HepG2 (cell line): ENCODE measurements around the gene CIDEA. TPM values are rescaled to one million over a fixed set of nuclear protein-coding genes. Genes with fewer than 3 reads are reported as not detected.

ENCODE experiments used
- ETV6 ChIP-seq: sonication (generic); formaldehyde crosslinking; conservative IDR thresholded peaks from 2 replicates; pipeline ENCODE4 v1.4.0; 2020; ENCODE audit warnings: missing genetic modification reagents
- MEIS1 ChIP-seq: sonication (generic); formaldehyde crosslinking; IDR thresholded peaks from 2 replicates; pipeline ENCODE4 v1.9.0; 2021; ENCODE audit warnings: mild to moderate bottlenecking, missing genetic modification reagents, moderate library complexity, borderline replicate concordance
- NBN ChIP-seq: fragments of 450-650 bp; conservative IDR thresholded peaks from 2 replicates; pipeline ENCODE4 v1.6.1; 2017
- POGZ ChIP-seq: sonication (generic); formaldehyde crosslinking; IDR thresholded peaks from 2 replicates; pipeline ENCODE4 v1.4.0; 2020; ENCODE audit warnings: mild to moderate bottlenecking, missing genetic modification reagents
- polyA plus RNA-seq, 8 experiments: library from polyadenylated mRNA; depleted of rRNA in 3 of 8; stranded (reverse) in 7 of 8; unstranded in 1 of 8; fragments of >200 nt; fragmentation: Illumina TruSeq in 4 of 8; extraction: Trizol in 4 of 8; gene quantifications; 2 replicates each; pipeline versions ENCODE4 v1.2.1 to v1.2.3, GENCODE V29; 2011 to 2016; ENCODE audit warnings: low read depth in 4 of 8, missing spikeins in 1 of 8, mixed read lengths in 1 of 8; ENCODE audit not compliant: insufficient read depth in 1 of 8
- total RNA-seq, 5 experiments: library from RNA; depleted of rRNA; stranded (reverse); fragments of >200 nt; fragmentation: Illumina TruSeq; extraction: Trizol; gene quantifications; 2 replicates each; pipeline ENCODE4 v1.2.3, GENCODE V29; 2016; ENCODE audit warnings: low read depth in 1 of 5
- TF ChIP-seq, protein P1 (sequence below): sonication (generic); formaldehyde crosslinking; IDR thresholded peaks from 2 replicates; pipeline ENCODE4 v1.4.0; 2020; ENCODE audit warnings: missing genetic modification reagents, borderline replicate concordance
- TF ChIP-seq, protein P2 (sequence below): sonication (generic); formaldehyde crosslinking; IDR thresholded peaks from 2 replicates; pipeline ENCODE4 v1.5.1; 2020; ENCODE audit warnings: mild to moderate bottlenecking, missing genetic modification reagents, moderate library complexity
- TF ChIP-seq, protein P3 (sequence below): sonication (generic); formaldehyde crosslinking; IDR thresholded peaks from 2 replicates; pipeline ENCODE4 v1.4.0; 2020; ENCODE audit warnings: missing genetic modification reagents, borderline replicate concordance
- TF ChIP-seq, protein P4 (sequence below): sonication (generic); formaldehyde crosslinking; IDR thresholded peaks from 2 replicates; pipeline ENCODE4 v1.8.1; 2023; ENCODE audit warnings: mild to moderate bottlenecking, missing genetic modification reagents, borderline replicate concordance

CIDEA gene
- total and polyA plus RNA-seq, 2 of the 13 experiments (the other 11 are each of a cell fraction or from before 2014, with no cell fraction given) = not detected

DNA sequence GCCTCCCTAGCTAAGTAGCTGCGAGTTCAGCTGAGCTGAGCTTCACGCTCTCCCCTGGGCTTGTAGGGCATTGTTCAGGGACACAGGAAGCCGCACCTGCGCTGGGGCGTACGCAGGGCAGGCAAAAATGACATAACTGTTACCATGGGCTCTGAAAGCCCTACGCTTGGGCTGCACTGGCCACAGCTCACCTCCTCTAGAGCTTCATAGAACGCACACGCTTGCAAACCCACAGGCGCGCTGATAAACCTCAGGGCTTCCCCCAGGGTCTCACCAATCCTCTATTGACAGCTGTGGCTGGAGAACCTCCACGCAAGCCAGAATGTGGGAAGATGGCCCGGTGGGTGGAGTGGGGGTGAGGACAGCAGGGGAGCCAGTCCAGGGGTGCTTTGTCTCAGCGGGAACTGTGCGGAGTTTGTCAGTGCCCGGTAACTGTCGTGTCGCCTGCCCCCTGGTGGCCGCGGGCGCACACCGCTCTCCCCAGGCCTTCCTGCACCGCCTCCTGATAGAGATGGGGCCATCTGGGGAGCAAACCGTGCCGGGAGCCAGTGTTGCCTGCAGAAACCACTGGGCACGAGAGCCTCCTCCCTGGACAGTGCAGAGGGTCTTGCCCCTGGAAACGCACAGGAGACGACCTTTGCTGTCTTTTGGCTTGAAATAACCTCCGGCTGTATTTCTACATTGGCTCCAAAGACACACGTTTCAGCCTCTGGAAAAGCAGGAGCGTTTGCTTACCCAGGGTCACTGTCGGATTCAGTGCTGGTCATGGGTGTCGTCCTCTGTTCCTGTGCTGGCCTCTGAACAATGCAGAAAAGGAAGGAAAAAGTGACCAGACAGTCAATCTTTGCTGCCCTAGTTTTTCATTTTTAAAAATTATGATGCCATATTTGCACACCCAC, 17.0 kb upstream of the CIDEA start (continued):
- TF ChIP-seq, protein P1, sequence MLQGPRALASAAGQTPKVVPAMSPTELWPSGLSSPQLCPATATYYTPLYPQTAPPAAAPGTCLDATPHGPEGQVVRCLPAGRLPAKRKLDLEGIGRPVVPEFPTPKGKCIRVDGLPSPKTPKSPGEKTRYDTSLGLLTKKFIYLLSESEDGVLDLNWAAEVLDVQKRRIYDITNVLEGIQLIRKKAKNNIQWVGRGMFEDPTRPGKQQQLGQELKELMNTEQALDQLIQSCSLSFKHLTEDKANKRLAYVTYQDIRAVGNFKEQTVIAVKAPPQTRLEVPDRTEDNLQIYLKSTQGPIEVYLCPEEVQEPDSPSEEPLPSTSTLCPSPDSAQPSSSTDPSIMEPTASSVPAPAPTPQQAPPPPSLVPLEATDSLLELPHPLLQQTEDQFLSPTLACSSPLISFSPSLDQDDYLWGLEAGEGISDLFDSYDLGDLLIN (CRISPR knock-in tag) = no peak
- TF ChIP-seq NBN = no peak
- TF ChIP-seq, protein P2, sequence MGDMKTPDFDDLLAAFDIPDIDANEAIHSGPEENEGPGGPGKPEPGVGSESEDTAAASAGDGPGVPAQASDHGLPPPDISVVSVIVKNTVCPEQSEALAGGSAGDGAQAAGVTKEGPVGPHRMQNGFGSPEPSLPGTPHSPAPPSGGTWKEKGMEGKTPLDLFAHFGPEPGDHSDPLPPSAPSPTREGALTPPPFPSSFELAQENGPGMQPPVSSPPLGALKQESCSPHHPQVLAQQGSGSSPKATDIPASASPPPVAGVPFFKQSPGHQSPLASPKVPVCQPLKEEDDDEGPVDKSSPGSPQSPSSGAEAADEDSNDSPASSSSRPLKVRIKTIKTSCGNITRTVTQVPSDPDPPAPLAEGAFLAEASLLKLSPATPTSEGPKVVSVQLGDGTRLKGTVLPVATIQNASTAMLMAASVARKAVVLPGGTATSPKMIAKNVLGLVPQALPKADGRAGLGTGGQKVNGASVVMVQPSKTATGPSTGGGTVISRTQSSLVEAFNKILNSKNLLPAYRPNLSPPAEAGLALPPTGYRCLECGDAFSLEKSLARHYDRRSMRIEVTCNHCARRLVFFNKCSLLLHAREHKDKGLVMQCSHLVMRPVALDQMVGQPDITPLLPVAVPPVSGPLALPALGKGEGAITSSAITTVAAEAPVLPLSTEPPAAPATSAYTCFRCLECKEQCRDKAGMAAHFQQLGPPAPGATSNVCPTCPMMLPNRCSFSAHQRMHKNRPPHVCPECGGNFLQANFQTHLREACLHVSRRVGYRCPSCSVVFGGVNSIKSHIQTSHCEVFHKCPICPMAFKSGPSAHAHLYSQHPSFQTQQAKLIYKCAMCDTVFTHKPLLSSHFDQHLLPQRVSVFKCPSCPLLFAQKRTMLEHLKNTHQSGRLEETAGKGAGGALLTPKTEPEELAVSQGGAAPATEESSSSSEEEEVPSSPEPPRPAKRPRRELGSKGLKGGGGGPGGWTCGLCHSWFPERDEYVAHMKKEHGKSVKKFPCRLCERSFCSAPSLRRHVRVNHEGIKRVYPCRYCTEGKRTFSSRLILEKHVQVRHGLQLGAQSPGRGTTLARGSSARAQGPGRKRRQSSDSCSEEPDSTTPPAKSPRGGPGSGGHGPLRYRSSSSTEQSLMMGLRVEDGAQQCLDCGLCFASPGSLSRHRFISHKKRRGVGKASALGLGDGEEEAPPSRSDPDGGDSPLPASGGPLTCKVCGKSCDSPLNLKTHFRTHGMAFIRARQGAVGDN (CRISPR knock-in tag) = peak; percentile 55
- TF ChIP-seq, protein P3, sequence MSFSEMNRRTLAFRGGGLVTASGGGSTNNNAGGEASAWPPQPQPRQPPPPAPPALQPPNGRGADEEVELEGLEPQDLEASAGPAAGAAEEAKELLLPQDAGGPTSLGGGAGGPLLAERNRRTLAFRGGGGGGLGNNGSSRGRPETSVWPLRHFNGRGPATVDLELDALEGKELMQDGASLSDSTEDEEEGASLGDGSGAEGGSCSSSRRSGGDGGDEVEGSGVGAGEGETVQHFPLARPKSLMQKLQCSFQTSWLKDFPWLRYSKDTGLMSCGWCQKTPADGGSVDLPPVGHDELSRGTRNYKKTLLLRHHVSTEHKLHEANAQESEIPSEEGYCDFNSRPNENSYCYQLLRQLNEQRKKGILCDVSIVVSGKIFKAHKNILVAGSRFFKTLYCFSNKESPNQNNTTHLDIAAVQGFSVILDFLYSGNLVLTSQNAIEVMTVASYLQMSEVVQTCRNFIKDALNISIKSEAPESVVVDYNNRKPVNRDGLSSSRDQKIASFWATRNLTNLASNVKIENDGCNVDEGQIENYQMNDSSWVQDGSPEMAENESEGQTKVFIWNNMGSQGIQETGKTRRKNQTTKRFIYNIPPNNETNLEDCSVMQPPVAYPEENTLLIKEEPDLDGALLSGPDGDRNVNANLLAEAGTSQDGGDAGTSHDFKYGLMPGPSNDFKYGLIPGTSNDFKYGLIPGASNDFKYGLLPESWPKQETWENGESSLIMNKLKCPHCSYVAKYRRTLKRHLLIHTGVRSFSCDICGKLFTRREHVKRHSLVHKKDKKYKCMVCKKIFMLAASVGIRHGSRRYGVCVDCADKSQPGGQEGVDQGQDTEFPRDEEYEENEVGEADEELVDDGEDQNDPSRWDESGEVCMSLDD = no peak
- no peak for TF ChIP-seq ETV6 (CRISPR knock-in tag)
- TF ChIP-seq, protein P4, sequence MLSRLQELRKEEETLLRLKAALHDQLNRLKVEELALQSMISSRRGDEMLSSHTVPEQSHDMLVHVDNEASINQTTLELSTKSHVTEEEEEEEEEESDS (CRISPR knock-in tag) = no peak
- no peak for TF ChIP-seq POGZ (CRISPR knock-in tag)
- no peak for TF ChIP-seq MEIS1
